ENCODE measurements around the gene GNB1. TPM values are rescaled to one million over a fixed set of nuclear protein-coding genes. Genes with fewer than 3 reads are reported as not detected.
A peak's percentile ranks its signal among the peaks of the same experiment; 100 is the strongest.

GNB1 gene
- 227 TPM for polyA plus RNA-seq (2013, experiment 1 of 2)
- 228 TPM for polyA plus RNA-seq (2013, experiment 2 of 2)

DNA sequence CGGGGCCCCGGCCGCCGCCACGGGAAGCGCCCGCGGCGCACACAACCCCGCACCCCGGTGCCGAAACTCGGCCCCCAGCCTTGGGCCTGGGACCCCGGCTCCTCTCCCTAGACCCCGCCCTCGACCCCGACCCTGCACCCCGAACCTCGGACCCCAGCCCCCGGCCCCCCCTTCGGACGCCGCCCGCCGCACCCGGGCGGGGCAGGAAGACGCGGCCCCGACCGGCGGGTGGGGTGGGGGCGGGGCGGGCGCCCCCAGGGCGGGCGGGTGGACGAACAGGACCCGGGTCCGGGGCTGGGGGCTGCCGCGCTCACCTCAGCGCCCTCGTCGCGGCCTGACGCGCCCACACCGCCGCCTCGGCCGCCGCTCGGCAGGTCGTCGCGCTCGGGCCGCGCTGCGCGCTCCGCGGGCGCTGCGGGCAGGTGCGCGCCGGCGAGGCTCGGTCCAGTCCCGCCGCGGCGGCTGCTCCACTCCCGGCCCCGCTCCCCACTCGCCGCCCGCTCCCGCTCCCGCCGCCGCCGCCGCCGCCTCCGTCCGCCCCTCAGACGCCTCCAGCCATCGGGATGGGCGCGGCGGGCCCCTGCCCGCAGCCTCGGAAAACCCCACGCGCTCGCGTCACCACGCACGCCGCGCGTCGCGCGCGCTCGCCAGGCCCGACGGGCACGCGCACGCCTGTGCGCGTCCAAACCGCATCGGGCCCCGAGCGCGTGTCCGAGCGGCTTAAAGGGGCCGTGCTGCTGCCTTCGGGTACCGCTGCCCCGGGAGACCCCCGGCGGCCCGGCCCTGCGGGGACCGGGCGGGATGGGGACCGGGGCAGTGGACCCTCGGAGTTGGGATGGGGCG, at the start of gene GNB1:
TSS of gene GNB1 (minus strand) at position 582 of the 843 bp plus-strand sequence. CDS start 65,634 bp downstream, outside the sequence.
- peak within 1 kb of the TSS; percentile 95 for H4K8ac ChIP-seq (ENCODE audit: low read depth, low read length)
- peak within 1 kb of the TSS; percentile 94 for H3K4me3 ChIP-seq (ENCODE audit: low read length)
- peak within 1 kb of the TSS; percentile 68 for H2BK120ac ChIP-seq (ENCODE audit: low read depth, low read length)
- peak within 1 kb of the TSS; percentile 99 for H3K18ac ChIP-seq (ENCODE audit: low read length)
- H3K36me3 ChIP-seq (ENCODE audit: control insufficient read depth, insufficient read depth, low read length) = no peaks in the 10 kb centered on the region
- H3K4ac ChIP-seq (ENCODE audit: low read depth, low read length) = peak within 1 kb of the TSS; percentile 100
- peak within 1 kb of the TSS; percentile 67 for H3K4me2 ChIP-seq (ENCODE audit: low read length)
- peaks cover 2% of the 10 kb centered on the region for H3K79me1 ChIP-seq (ENCODE audit: low read length)
- H4K5ac ChIP-seq (ENCODE audit: low read length) = no peak within 1 kb of the TSS
- peak within 1 kb of the TSS; percentile 59 for H3K23ac ChIP-seq (ENCODE audit: low read length)
- peak within 1 kb of the TSS; percentile 87 for H3K27ac ChIP-seq (ENCODE audit: low read depth, low read length)
- peak within 1 kb of the TSS; percentile 55 for H2BK5ac ChIP-seq (ENCODE audit: low read length)
- H3K4me1 ChIP-seq (ENCODE audit: control insufficient read depth, low read depth, low read length) = peaks cover 10% of the 10 kb centered on the region
- WGBS (ENCODE audit: extremely low coverage, insufficient coverage, low lambda C conversion rate) = no CpG with 5 or more reads among the region's 137 CpGs
- peak; percentile 92 for DNase-seq
- peaks cover 48% of the 10 kb centered on the region for H3K79me2 ChIP-seq (ENCODE audit: control insufficient read depth, insufficient read depth, low read length)
- H3K56ac ChIP-seq (ENCODE audit: low read length) = peak within 1 kb of the TSS; percentile 97
- no peaks in the 10 kb centered on the region for H3K27me3 ChIP-seq (ENCODE audit: insufficient read depth, low read length, poor library complexity)
- peak within 1 kb of the TSS; percentile 92 for H3K9ac ChIP-seq (ENCODE audit: low read length)
- peak within 1 kb of the TSS; percentile 55 for H2AK5ac ChIP-seq (ENCODE audit: low read length)
- no peak within 1 kb of the TSS for H2BK15ac ChIP-seq (replicated peaks; ENCODE audit: low read depth)

DNA sequence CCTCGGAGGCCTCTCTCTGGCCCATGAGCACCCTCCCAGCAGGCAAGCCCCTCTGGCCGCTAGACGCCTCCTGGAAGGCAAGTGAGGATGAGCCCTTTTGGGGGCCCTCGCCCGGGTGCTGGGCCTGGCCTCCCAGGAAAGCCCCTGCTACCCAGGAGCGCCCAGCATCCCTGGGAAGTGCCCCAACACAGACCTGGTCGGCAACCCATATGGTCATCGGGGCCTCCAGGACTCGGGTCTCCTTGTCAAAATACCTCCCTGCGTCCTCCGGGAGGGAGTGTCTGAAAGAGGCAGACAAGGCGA, 49.2 kb upstream of the GNB1 start:
- Histone ChIP-seq H2BK15ac (replicated peaks; ENCODE audit: low read depth) (no peak overlapping the region), H2BK120ac (ENCODE audit: low read depth, low read length) (no peak overlapping the region), H3K56ac (ENCODE audit: low read length) (no peak overlapping the region), H3K4me3 (ENCODE audit: low read length) (no peak overlapping the region), H3K4me1 (ENCODE audit: control insufficient read depth, low read depth, low read length) (no peaks in the 10 kb centered on the region), H3K4me2 (ENCODE audit: low read length) (no peak overlapping the region), H3K79me2 (ENCODE audit: control insufficient read depth, insufficient read depth, low read length) (no peaks in the 10 kb centered on the region), H3K27me3 (ENCODE audit: insufficient read depth, low read length, poor library complexity) (no peaks in the 10 kb centered on the region), H2AK5ac (ENCODE audit: low read length) (no peak overlapping the region), H3K79me1 (ENCODE audit: low read length) (no peaks in the 10 kb centered on the region), H4K8ac (ENCODE audit: low read depth, low read length) (no peak overlapping the region), H3K23ac (ENCODE audit: low read length) (no peak overlapping the region), H3K4ac (ENCODE audit: low read depth, low read length) (no peak overlapping the region), H4K5ac (ENCODE audit: low read length) (no peak overlapping the region), H2BK5ac (ENCODE audit: low read length) (no peak overlapping the region), H3K27ac (ENCODE audit: low read depth, low read length) (no peak overlapping the region), H3K36me3 (ENCODE audit: control insufficient read depth, insufficient read depth, low read length) (no peaks in the 10 kb centered on the region), H3K9ac (ENCODE audit: low read length) (no peak overlapping the region), H3K18ac (ENCODE audit: low read length) (no peak overlapping the region)
- no peak for DNase-seq
- no CpG with 5 or more reads among the region's 12 CpGs for WGBS (ENCODE audit: extremely low coverage, insufficient coverage, low lambda C conversion rate)

DNA sequence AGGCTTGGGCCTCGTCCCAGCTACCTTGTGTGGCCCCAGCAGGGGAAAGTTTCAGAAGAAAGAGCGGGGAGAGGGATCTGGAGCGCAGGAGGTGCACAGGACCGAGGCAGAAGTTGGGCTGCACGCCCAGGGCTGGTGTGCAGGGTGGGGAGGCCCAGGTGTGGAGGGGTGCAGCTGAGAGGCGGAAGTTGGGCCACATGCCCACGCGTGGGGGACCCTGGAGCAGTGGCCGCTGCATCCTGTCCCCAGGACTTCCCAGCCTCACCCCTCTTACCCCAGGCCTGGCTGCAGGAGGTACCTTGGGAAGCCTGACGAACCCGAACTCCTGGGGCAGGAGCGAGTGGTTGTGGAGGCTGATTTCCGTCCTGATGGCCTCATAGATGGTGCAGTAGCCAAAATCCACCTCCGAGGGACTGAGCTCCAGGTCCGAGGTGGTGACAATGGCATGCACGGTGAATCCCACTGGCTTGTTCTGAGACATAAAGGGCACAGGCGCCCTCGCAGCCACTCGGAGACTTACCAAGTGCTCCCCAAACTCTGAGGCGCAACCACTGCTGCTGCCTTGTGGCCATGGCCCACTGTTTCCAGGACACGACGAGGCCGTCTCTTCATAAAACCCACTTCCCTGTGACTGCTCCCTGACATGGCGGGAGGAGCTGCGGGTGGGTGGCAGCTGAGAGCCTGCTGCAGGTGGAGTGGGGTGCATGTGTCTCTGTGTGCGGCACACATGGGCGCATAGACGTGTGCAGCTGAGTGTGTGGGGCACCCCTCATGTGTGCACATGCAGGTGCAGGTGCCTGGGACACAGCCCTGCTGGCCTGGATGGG, 48.6 kb upstream of the GNB1 start:
- Histone ChIP-seq H2BK15ac (replicated peaks; ENCODE audit: low read depth) (no peak overlapping the region), H3K4me1 (ENCODE audit: control insufficient read depth, low read depth, low read length) (no peaks in the 10 kb centered on the region), H3K79me2 (ENCODE audit: control insufficient read depth, insufficient read depth, low read length) (no peaks in the 10 kb centered on the region), H3K4ac (ENCODE audit: low read depth, low read length) (no peak overlapping the region), H3K56ac (ENCODE audit: low read length) (no peak overlapping the region), H3K4me2 (ENCODE audit: low read length) (no peak overlapping the region), H2BK5ac (ENCODE audit: low read length) (no peak overlapping the region), H3K79me1 (ENCODE audit: low read length) (no peaks in the 10 kb centered on the region), H3K4me3 (ENCODE audit: low read length) (no peak overlapping the region), H3K9ac (ENCODE audit: low read length) (no peak overlapping the region), H3K36me3 (ENCODE audit: control insufficient read depth, insufficient read depth, low read length) (no peaks in the 10 kb centered on the region), H3K27me3 (ENCODE audit: insufficient read depth, low read length, poor library complexity) (no peaks in the 10 kb centered on the region), H3K18ac (ENCODE audit: low read length) (no peak overlapping the region), H3K27ac (ENCODE audit: low read depth, low read length) (no peak overlapping the region), H4K8ac (ENCODE audit: low read depth, low read length) (no peak overlapping the region), H4K5ac (ENCODE audit: low read length) (no peak overlapping the region), H2AK5ac (ENCODE audit: low read length) (no peak overlapping the region), H2BK120ac (ENCODE audit: low read depth, low read length) (no peak overlapping the region), H3K23ac (ENCODE audit: low read length) (no peak overlapping the region)
- DNase-seq = no peak
- no CpG with 5 or more reads among the region's 28 CpGs for WGBS (ENCODE audit: extremely low coverage, insufficient coverage, low lambda C conversion rate)

DNA sequence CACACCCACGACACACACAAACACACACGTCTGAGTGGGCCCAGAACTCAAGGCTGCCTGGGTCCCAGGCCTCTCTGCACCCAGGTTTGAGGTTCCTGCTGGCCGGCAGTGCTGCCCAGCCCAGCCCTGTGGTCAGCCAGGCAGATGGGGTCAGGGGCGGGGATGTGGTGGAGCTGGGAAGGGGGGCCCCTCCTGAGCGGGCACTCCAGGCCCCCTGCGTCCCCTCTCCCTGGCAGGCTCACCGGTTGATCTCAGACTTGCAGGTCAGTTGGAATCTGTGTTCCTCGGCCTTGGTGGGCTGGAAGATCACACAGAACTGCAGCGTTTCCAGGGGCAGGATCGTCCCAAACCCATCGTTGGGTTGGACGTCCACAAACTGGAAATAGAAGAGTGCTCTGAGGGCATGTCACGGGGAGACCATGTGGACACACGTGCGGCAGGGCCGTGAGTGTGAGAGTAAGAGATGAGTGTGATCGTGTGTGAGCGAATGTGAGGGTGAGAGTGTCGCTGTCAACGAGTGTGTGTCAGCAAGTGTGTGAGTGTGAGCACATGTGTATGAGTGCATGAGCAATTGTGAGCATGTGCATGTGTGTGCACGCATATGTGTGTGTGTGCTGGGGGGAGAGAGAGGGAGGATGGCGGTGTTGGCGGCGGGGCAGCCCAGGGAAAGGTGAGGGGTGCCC, 47.9 kb upstream of the GNB1 start:
- no peak overlapping the region for H2BK5ac ChIP-seq (ENCODE audit: low read length)
- no peaks in the 10 kb centered on the region for H3K79me1 ChIP-seq (ENCODE audit: low read length)
- H3K27me3 ChIP-seq (ENCODE audit: insufficient read depth, low read length, poor library complexity) = no peaks in the 10 kb centered on the region
- H2BK15ac ChIP-seq (replicated peaks; ENCODE audit: low read depth) = no peak overlapping the region
- WGBS (ENCODE audit: extremely low coverage, insufficient coverage, low lambda C conversion rate) = no CpG with 5 or more reads among the region's 24 CpGs
- peak overlapping the region; percentile 7 for H3K56ac ChIP-seq (ENCODE audit: low read length)
- H3K18ac ChIP-seq (ENCODE audit: low read length) = no peak overlapping the region
- H4K8ac ChIP-seq (ENCODE audit: low read depth, low read length) = no peak overlapping the region
- H2AK5ac ChIP-seq (ENCODE audit: low read length) = no peak overlapping the region
- H3K27ac ChIP-seq (ENCODE audit: low read depth, low read length) = no peak overlapping the region
- no peaks in the 10 kb centered on the region for H3K36me3 ChIP-seq (ENCODE audit: control insufficient read depth, insufficient read depth, low read length)
- no peak for DNase-seq
- H3K79me2 ChIP-seq (ENCODE audit: control insufficient read depth, insufficient read depth, low read length) = no peaks in the 10 kb centered on the region
- H3K4me1 ChIP-seq (ENCODE audit: control insufficient read depth, low read depth, low read length) = no peaks in the 10 kb centered on the region
- no peak overlapping the region for H3K4ac ChIP-seq (ENCODE audit: low read depth, low read length)
- no peak overlapping the region for H3K4me2 ChIP-seq (ENCODE audit: low read length)
- H2BK120ac ChIP-seq (ENCODE audit: low read depth, low read length) = no peak overlapping the region
- H4K5ac ChIP-seq (ENCODE audit: low read length) = no peak overlapping the region
- H3K4me3 ChIP-seq (ENCODE audit: low read length) = no peak overlapping the region
- H3K23ac ChIP-seq (ENCODE audit: low read length) = no peak overlapping the region
- H3K9ac ChIP-seq (ENCODE audit: low read length) = no peak overlapping the region

DNA sequence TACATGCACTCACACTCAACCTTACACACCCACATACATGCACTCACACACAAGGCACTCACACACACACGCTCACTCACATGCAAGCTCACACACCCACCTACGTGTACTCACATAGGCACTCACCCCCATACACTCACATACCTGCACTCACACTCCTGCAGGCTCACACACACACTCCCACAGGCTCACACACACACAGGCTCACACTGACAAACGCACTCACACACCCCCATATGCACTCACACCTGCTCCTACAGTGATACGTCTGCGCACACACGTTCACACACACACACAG, 47.3 kb upstream of the GNB1 start:
- Histone ChIP-seq H3K27me3 (ENCODE audit: insufficient read depth, low read length, poor library complexity) (no peaks in the 10 kb centered on the region), H3K23ac (ENCODE audit: low read length) (no peak overlapping the region), H3K79me1 (ENCODE audit: low read length) (no peaks in the 10 kb centered on the region), H3K4me2 (ENCODE audit: low read length) (no peak overlapping the region), H2BK15ac (replicated peaks; ENCODE audit: low read depth) (no peak overlapping the region), H3K9ac (ENCODE audit: low read length) (no peak overlapping the region), H4K5ac (ENCODE audit: low read length) (no peak overlapping the region), H2BK120ac (ENCODE audit: low read depth, low read length) (no peak overlapping the region), H3K4me3 (ENCODE audit: low read length) (no peak overlapping the region), H3K4me1 (ENCODE audit: control insufficient read depth, low read depth, low read length) (no peaks in the 10 kb centered on the region), H2AK5ac (ENCODE audit: low read length) (no peak overlapping the region), H3K27ac (ENCODE audit: low read depth, low read length) (no peak overlapping the region), H3K4ac (ENCODE audit: low read depth, low read length) (no peak overlapping the region), H3K56ac (ENCODE audit: low read length) (no peak overlapping the region), H3K36me3 (ENCODE audit: control insufficient read depth, insufficient read depth, low read length) (no peaks in the 10 kb centered on the region), H4K8ac (ENCODE audit: low read depth, low read length) (no peak overlapping the region), H3K18ac (ENCODE audit: low read length) (no peak overlapping the region), H2BK5ac (ENCODE audit: low read length) (no peak overlapping the region), H3K79me2 (ENCODE audit: control insufficient read depth, insufficient read depth, low read length) (no peaks in the 10 kb centered on the region)
- no peak for DNase-seq
- WGBS (ENCODE audit: extremely low coverage, insufficient coverage, low lambda C conversion rate) = no CpG with 5 or more reads among the region's 6 CpGs
